GM18858 (cell line): ENCODE measurements around the gene DMD.

Source experiments
- ATAC-seq: cut with Tn5 transposase; IDR thresholded peaks from one replicate; pipeline ENCODE4 v1.9.1; 2021; ENCODE audit not compliant: unreplicated experiment

DMD gene

GRCh38 chrX:31260351-31260750 is 1951.0 kb downstream of the DMD start:
- ATAC-seq, result no peak

GRCh38 chrX:31258166-31258565 is 1953.2 kb downstream of the DMD start:
- no peak for ATAC-seq

GRCh38 chrX:31255310-31256033 is 1955.9 kb downstream of the DMD start:
- ATAC-seq, result no peak

GRCh38 chrX:31252133-31252532 is 1959.2 kb downstream of the DMD start:
- no peak for ATAC-seq

GRCh38 chrX:31251336-31251735 is 1960.0 kb downstream of the DMD start:
- no peak for ATAC-seq

GRCh38 chrX:31245714-31246113 is 1965.6 kb downstream of the DMD start:
- no peak for ATAC-seq

GRCh38 chrX:31243804-31244203 is 1967.5 kb downstream of the DMD start:
- ATAC-seq, result no peak

GRCh38 chrX:31240982-31241381 is 1970.4 kb downstream of the DMD start:
- ATAC-seq, result no peak

- ATAC-seq, result peak; percentile 54
These were observed 1974.2 kb downstream of the DMD start for GRCh38 chrX:31237189-31237588.

GRCh38 chrX:31236231-31236630 is 1975.1 kb downstream of the DMD start:
- ATAC-seq, result peak; percentile 32

- ATAC-seq, result no peak
These were observed 1977.3 kb downstream of the DMD start for GRCh38 chrX:31233941-31234496.

- ATAC-seq, result no peak
These were observed 1978.8 kb downstream of the DMD start for GRCh38 chrX:31232506-31232905.

- ATAC-seq, result peak; percentile 93
These were observed 1982.4 kb downstream of the DMD start for GRCh38 chrX:31228909-31229308.

GRCh38 chrX:31228415-31228832 is 1982.9 kb downstream of the DMD start:
- no peak for ATAC-seq

- ATAC-seq, result no peak
These were observed 1984.1 kb downstream of the DMD start for GRCh38 chrX:31227250-31227649.

- no peak for ATAC-seq
These were observed 1985.5 kb downstream of the DMD start for GRCh38 chrX:31225819-31226218.

GRCh38 chrX:31224381-31225012 is 1986.9 kb downstream of the DMD start:
- no peak for ATAC-seq

GRCh38 chrX:31223817-31224216 is 1987.5 kb downstream of the DMD start:
- peak; percentile 77 for ATAC-seq

- no peak for ATAC-seq
These were observed 1988.4 kb downstream of the DMD start for GRCh38 chrX:31222946-31223345.

- ATAC-seq, result no peak
These were observed 1992.2 kb downstream of the DMD start for GRCh38 chrX:31219174-31219573.

GRCh38 chrX:31217084-31217483 is 1994.3 kb downstream of the DMD start:
- ATAC-seq, result no peak

GRCh38 chrX:31215277-31215815 is 1996.0 kb downstream of the DMD start:
- no peak for ATAC-seq
